H9 (cell line): ENCODE measurements around the gene ZBTB49. TPM values are rescaled to one million over a fixed set of nuclear protein-coding genes. Genes with fewer than 3 reads are reported as not detected.

Experiments used
- DNase-seq: peaks from one replicate; pipeline ENCODE4 v3.0.0-alpha.2; 2017
- H2AFZ ChIP-seq: one replicate; pipeline ENCODE4 v1.6.1; 2013; ENCODE audit warnings: mild to moderate bottlenecking, low read length, control low read depth, moderate library complexity
- H2AK5ac ChIP-seq: 2 replicates; pipeline ENCODE4 v1.6.1; 2013; ENCODE audit warnings: low read length, control low read depth, mixed read lengths; ENCODE audit not compliant: insufficient read length
- H2BK120ac ChIP-seq: one replicate; pipeline ENCODE4 v1.6.1; 2013; ENCODE audit warnings: low read depth, mild to moderate bottlenecking, low read length, control low read depth, inconsistent platforms; ENCODE audit not compliant: poor library complexity, severe bottlenecking
- H2BK12ac ChIP-seq: 2 replicates; pipeline ENCODE4 v1.6.1; 2013; ENCODE audit warnings: low read length, control low read depth, mixed read lengths, low read depth; ENCODE audit not compliant: insufficient read length
- H2BK15ac ChIP-seq: 2 replicates; pipeline ENCODE4 v1.6.1; 2013; ENCODE audit warnings: low read depth, low read length, control low read depth
- H2BK20ac ChIP-seq: one replicate; pipeline ENCODE4 v1.6.1; 2013; ENCODE audit warnings: low read depth, mild to moderate bottlenecking, low read length, control low read depth, inconsistent platforms; ENCODE audit not compliant: poor library complexity, severe bottlenecking
- H2BK5ac ChIP-seq: 2 replicates; pipeline ENCODE4 v1.6.1; 2013; ENCODE audit warnings: low read length, control low read depth, mixed read lengths; ENCODE audit not compliant: insufficient read length
- H3K14ac ChIP-seq: 2 replicates; pipeline ENCODE4 v1.6.1; 2013; ENCODE audit warnings: low read length, control low read depth; ENCODE audit not compliant: insufficient read depth
- H3K18ac ChIP-seq: 2 replicates; pipeline ENCODE4 v1.6.1; 2013; ENCODE audit warnings: low read depth, mild to moderate bottlenecking, mixed read lengths, low read length, control low read depth; ENCODE audit not compliant: insufficient read length
- H3K23ac ChIP-seq: 2 replicates; pipeline ENCODE4 v1.6.1; 2013; ENCODE audit warnings: low read length, control low read depth, mixed read lengths, low read depth; ENCODE audit not compliant: insufficient read length
- H3K23me2 ChIP-seq: 2 replicates; pipeline ENCODE4 v1.6.1; 2013; ENCODE audit warnings: low read depth, mild to moderate bottlenecking, mixed read lengths, low read length, control low read depth; ENCODE audit not compliant: insufficient read length, poor library complexity, severe bottlenecking
- H3K27ac ChIP-seq: 2 replicates; pipeline ENCODE4 v1.5.1; 2013; ENCODE audit warnings: low read length, control low read depth, mixed read lengths, low read depth; ENCODE audit not compliant: insufficient read length
- H3K27me3 ChIP-seq: 2 replicates; pipeline ENCODE4 v1.6.1; 2013; ENCODE audit warnings: low read length, control low read depth, inconsistent platforms; ENCODE audit not compliant: insufficient read depth
- H3K4ac ChIP-seq: 2 replicates; pipeline ENCODE4 v1.6.1; 2013; ENCODE audit warnings: low read depth, mild to moderate bottlenecking, control low read depth, inconsistent platforms, low read length, moderate library complexity
- H3K4me1 ChIP-seq: 2 replicates; pipeline ENCODE4 v1.6.1; 2013; ENCODE audit warnings: low read length, control low read depth, inconsistent platforms; ENCODE audit not compliant: insufficient read depth
- H3K4me2 ChIP-seq: 2 replicates; pipeline ENCODE4 v1.6.1; 2013; ENCODE audit warnings: low read length, control low read depth, mixed read lengths; ENCODE audit not compliant: insufficient read length, insufficient read depth
- H3K56ac ChIP-seq: 2 replicates; pipeline ENCODE4 v1.6.1; 2013; ENCODE audit warnings: low read depth, mild to moderate bottlenecking, mixed read lengths, low read length, control low read depth; ENCODE audit not compliant: insufficient read length
- H3K79me1 ChIP-seq: 2 replicates; pipeline ENCODE4 v1.6.1; 2013; ENCODE audit warnings: low read depth, mild to moderate bottlenecking, moderate library complexity, low read length, control low read depth, inconsistent platforms; ENCODE audit not compliant: insufficient read depth, poor library complexity, severe bottlenecking
- H3K79me2 ChIP-seq: 2 replicates; pipeline ENCODE4 v1.6.1; 2013; ENCODE audit warnings: low read length, control low read depth, inconsistent platforms; ENCODE audit not compliant: insufficient read depth
- H3K9ac ChIP-seq: 2 replicates; pipeline ENCODE4 v1.6.1; 2013; ENCODE audit warnings: low read length, control low read depth, mixed read lengths; ENCODE audit not compliant: insufficient read length; ENCODE audit errors: extremely low read depth
- H3K9me3 ChIP-seq: one replicate; pipeline ENCODE4 v1.6.1; 2013; ENCODE audit warnings: low read depth, low read length, inconsistent platforms; ENCODE audit not compliant: control insufficient read depth
- H3T11ph ChIP-seq: one replicate; pipeline ENCODE4 v1.6.1; 2013; ENCODE audit warnings: mild to moderate bottlenecking, low read length, control low read depth, inconsistent platforms
- H4K20me1 ChIP-seq: one replicate; pipeline ENCODE4 v1.6.1; 2013; ENCODE audit not compliant: control insufficient read depth, insufficient read length, insufficient read depth
- H4K5ac ChIP-seq: 2 replicates; pipeline ENCODE4 v1.6.1; 2013; ENCODE audit warnings: low read depth, mild to moderate bottlenecking, mixed read lengths, low read length, control low read depth; ENCODE audit not compliant: insufficient read length
- H4K8ac ChIP-seq: replicated peaks from 2 replicates; pipeline ENCODE4 v1.6.1; 2013; ENCODE audit warnings: low read length, control low read depth, mixed read lengths, low read depth; ENCODE audit not compliant: insufficient read length
- H4K91ac ChIP-seq: 2 replicates; pipeline ENCODE4 v1.6.1; 2013; ENCODE audit warnings: low read depth, mild to moderate bottlenecking, moderate library complexity, mixed read lengths, low read length, control low read depth; ENCODE audit not compliant: insufficient read length
- H3K27ac Mint-ChIP-seq, 3 experiments: 2 replicates in 2 of 3; 3 replicates in 1 of 3; pipeline ENCODE4 v1.8.0; 2020 to 2021; ENCODE audit warnings: mixed read lengths in 3 of 3, mild to moderate bottlenecking in 1 of 3, moderate library complexity in 1 of 3
- H3K27me3 Mint-ChIP-seq: 2 replicates; pipeline ENCODE4 v1.8.0; 2021; ENCODE audit warnings: low read depth, mild to moderate bottlenecking, moderate library complexity, mixed read lengths
- H3K36me3 Mint-ChIP-seq, 3 experiments: 2 replicates in 2 of 3; 3 replicates in 1 of 3; pipeline ENCODE4 v1.8.0; 2020 to 2021; ENCODE audit warnings: low read depth in 3 of 3, mixed read lengths in 3 of 3; ENCODE audit not compliant: insufficient read depth in 1 of 3
- H3K4me1 Mint-ChIP-seq, 2 experiments: 2 replicates each; pipeline ENCODE4 v1.8.0; 2020; ENCODE audit warnings: mixed read lengths in 2 of 2
- H3K4me3 Mint-ChIP-seq, 2 experiments: 2 replicates in 1 of 2; 3 replicates in 1 of 2; pipeline ENCODE4 v1.8.0; 2020 to 2021; ENCODE audit warnings: mild to moderate bottlenecking in 2 of 2, mixed read lengths in 2 of 2, moderate library complexity in 1 of 2
- H3K9me3 Mint-ChIP-seq, 2 experiments: 2 replicates in 1 of 2; 3 replicates in 1 of 2; pipeline ENCODE4 v1.8.0; 2020; ENCODE audit warnings: mild to moderate bottlenecking in 2 of 2, mixed read lengths in 2 of 2, moderate library complexity in 1 of 2
- WGBS: extraction: QIAGEN DNeasy Blood & Tissue Kit; methylation state at CpG from one replicate; pipeline ENCODE4 v1.1.7; 2013; ENCODE audit warnings: missing lambda C conversion rate, low lambda C conversion rate, mixed read lengths; ENCODE audit not compliant: insufficient read length; ENCODE audit errors: extremely low coverage; 5-methylcytosine and 5-hydroxymethylcytosine counted together
- total RNA-seq: library from RNA; stranded (reverse); gene quantifications from 2 replicates; pipeline ENCODE4 v1.2.1, GENCODE V29; 2021
- TF ChIP-seq, protein P1 (sequence below): fragments of 200-600 bp; sonication (generic); conservative IDR thresholded peaks from 3 replicates; pipeline ENCODE4 v1.8.0; 2021; ENCODE audit warnings: antibody characterized with exemption, mild to moderate bottlenecking

Gene ZBTB49
- total RNA-seq, 1 experiment from 2014 or later: 8.7 TPM

DNA sequence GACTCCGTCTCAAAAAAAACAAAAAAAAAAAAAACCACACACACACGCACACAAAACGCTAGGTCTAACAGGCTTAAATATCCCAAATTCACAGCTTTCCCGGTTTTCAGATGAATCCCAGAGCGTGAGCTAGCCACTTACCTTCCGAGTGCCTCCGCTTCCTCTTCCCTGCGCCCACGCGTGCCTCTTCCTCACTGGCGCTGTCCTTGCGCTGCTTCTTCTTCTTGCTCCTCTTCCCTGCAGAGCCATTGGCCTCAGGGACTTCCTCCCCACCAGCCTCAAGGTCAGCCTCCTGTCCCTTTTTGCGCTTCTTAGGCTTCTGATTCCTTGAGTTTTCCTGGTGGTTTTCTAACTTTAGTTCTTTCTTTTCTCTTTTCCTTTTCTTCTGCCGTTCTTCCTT is 15.8 kb upstream of the ZBTB49 start:
- Histone ChIP-seq H3K23ac (no peak overlapping the region), H3T11ph (no peak overlapping the region), H3K9ac (no peak overlapping the region), H3K4me1 (no peaks in the 10 kb centered on the region), H2BK20ac (no peak overlapping the region), H3K18ac (no peak overlapping the region), H3K27me3 (no peaks in the 10 kb centered on the region), H4K5ac (no peak overlapping the region), H4K20me1 (no peaks in the 10 kb centered on the region), H2BK120ac (no peak overlapping the region), H4K8ac (no peak overlapping the region), H2BK15ac (no peak overlapping the region), H3K9me3 (no peaks in the 10 kb centered on the region), H3K79me1 (no peaks in the 10 kb centered on the region), H2BK12ac (no peak overlapping the region), H3K79me2 (no peaks in the 10 kb centered on the region), H4K91ac (no peak overlapping the region), H3K27ac (no peak overlapping the region), H3K4me2 (no peak overlapping the region), H3K4ac (no peak overlapping the region), H2AK5ac (no peak overlapping the region), H2AFZ (no peak overlapping the region), H3K56ac (no peak overlapping the region), H3K23me2 (no peaks in the 10 kb centered on the region), H3K14ac (no peak overlapping the region), H2BK5ac (no peak overlapping the region)
- TF ChIP-seq, protein P1, sequence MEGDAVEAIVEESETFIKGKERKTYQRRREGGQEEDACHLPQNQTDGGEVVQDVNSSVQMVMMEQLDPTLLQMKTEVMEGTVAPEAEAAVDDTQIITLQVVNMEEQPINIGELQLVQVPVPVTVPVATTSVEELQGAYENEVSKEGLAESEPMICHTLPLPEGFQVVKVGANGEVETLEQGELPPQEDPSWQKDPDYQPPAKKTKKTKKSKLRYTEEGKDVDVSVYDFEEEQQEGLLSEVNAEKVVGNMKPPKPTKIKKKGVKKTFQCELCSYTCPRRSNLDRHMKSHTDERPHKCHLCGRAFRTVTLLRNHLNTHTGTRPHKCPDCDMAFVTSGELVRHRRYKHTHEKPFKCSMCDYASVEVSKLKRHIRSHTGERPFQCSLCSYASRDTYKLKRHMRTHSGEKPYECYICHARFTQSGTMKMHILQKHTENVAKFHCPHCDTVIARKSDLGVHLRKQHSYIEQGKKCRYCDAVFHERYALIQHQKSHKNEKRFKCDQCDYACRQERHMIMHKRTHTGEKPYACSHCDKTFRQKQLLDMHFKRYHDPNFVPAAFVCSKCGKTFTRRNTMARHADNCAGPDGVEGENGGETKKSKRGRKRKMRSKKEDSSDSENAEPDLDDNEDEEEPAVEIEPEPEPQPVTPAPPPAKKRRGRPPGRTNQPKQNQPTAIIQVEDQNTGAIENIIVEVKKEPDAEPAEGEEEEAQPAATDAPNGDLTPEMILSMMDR: no peak
- Mint-ChIP-seq H3K9me3 (no peaks in the 10 kb centered on the region; a peak in 1 of 5 replicates), H3K36me3 (peaks cover 34 to 85% (median 57%) of the 10 kb centered on the region in 3 experiments; a peak in 6 of 7 replicates), H3K4me1 (no peaks in the 10 kb centered on the region), H3K27me3 (no peaks in the 10 kb centered on the region), H3K27ac (peak overlapping the region in 1 of 3 experiments; percentile 40; a peak in 2 of 7 replicates), H3K4me3 (no peak overlapping the region)
- WGBS: no CpG with 5 or more reads among the region's 14 CpGs
- no peak for DNase-seq
